Hematopoietic multipotent progenitor cell treated with erythropoietin and hydrocortisone succinate and interleukin-3 and kit ligand, for 6 days (in vitro differentiated cells): ENCODE data around the gene PTRH2.
"Not testable (repeated sequence)": the region's sequence is repeated elsewhere in the genome, so short reads cannot be mapped to it uniquely, and the experiment has no call there.

Source experiments
- DNase-seq: peaks from one replicate; pipeline ENCODE4 v3.0.0-alpha.2; 2015

PTRH2 gene

DNA sequence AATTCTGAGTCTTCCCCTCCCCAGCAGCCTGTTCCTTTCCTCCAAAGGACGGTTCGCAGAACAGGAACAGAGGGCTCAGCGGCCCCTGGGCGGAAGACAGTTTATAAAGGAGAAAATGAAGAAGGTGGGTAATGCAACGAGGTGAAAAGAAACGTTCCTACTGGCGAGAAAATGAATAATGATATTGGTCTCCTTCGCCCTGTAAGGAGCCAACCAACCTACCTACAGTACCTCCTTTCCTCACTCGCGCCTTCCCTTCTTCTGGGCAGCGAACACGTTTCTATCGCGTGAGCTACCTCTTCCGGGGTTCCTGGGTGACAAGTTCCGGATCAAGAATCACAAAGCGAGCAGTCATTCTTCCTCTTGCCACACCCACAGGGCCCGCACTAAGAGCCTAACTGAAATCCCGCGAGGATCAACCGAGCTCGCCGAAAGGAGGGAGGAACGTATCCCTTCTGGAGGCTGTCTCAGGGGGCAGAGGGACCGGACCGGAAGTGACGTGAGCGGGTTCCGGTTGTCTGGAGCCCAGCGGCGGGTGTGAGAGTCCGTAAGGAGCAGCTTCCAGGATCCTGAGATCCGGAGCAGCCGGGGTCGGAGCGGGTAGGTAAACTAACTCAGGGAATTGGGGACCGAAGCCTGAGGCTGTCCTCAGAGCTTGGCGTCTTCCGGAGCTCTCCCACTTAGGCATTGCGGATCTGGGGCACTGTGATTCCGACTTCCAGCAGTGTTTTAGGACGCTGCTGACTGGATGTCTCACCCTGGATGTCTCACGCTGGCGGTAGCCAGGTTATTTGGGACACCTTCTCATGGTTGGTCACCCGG lies at the start of gene PTRH2, which contains the start of gene VMP1:
PTRH2 (minus strand) TSS at position 282 of the 822 bp plus-strand sequence. CDS start 9,452 bp downstream, outside the sequence.
VMP1 (plus strand) TSS at position 506 of the 822 bp plus-strand sequence. CDS start 23,793 bp downstream, outside the sequence.
- DNase-seq: peak; percentile 100

- DNase-seq: no peak
Observed at GRCh38 chr17:59756236-59756818, 49.1 kb upstream of the PTRH2 start.

GRCh38 chr17:59755069-59755468 lies 47.8 kb upstream of the PTRH2 start:
- DNase-seq: not testable (repeated sequence)

GRCh38 chr17:59754552-59754951 lies 47.3 kb upstream of the PTRH2 start:
- DNase-seq: peak; percentile 41

- peak; percentile 95 for DNase-seq
Observed at GRCh38 chr17:59753522-59754467, 46.6 kb upstream of the PTRH2 start.

DNA sequence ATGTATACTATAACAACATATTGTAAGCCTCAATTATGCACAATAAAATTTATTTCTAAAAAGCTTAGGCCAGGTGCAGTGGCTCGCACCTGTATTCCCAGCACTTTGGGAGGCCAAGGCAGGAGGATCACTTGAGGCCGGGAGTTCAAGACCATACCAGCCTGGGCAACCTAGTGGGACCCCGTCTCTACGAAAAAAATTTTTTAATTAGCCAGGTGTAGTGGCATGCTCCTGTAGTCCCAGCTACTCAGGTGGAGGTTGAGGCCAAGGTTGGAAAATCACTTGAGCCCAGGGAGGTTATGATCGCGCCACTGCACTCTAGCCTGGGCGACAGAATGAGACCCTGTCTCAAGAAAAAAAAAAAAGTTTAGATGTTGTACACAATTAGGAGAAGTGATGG lies 45.7 kb upstream of the PTRH2 start:
- DNase-seq: no peak

DNA sequence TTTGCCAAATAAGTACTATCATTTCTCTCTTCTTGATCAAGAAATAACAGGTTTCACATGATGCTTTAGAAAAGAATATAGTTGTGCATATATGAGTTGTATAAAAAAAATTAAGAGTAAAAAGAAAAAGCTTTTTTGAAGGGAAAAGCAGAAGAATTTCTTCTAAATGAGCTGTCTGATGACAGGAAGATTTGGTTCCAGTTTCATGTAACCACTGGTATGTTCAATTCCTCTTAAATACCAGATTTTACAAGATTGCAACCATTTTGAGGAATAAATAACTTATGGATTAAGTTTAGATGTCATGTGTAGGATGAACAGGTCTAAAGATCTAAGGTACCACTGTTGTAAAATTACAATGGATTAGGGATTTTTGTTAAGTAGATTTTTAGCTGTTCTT lies 45.2 kb upstream of the PTRH2 start:
- DNase-seq: no peak

GRCh38 chr17:59751955-59752413 lies 44.8 kb upstream of the PTRH2 start:
- DNase-seq: no peak

- no peak for DNase-seq
Observed at GRCh38 chr17:59748591-59748990, 41.4 kb upstream of the PTRH2 start.

DNA sequence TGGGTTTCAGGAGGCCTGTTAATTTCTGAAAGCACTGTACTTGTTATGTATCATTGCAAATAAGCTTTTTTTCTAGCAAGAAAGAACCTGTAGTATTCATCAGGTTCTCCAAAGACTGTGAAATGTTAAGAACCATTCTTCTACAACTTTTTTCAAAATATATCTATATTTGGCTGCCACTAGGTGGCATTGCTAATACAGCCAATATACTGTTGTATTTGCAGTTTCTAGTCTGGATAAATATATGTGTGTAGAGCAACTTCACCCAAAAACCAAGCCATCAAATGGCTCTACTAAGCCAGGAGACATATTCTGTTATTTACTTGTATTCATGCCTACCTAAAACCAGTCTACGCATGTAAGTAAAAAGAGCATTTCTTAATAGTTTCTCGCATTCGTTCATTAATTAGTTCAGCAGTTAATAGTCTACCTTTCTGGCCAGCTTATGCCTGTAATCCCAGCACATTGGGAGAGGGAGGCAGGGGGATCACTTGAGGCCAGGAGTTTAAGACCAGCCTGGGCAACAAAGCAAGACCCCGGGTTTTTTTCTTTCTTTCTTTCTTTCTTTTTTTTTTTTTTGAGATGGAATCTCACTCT lies 39.7 kb upstream of the PTRH2 start:
- peak; percentile 84 for DNase-seq

- DNase-seq: no peak
Observed at GRCh38 chr17:59745040-59745439, 37.8 kb upstream of the PTRH2 start.

DNA sequence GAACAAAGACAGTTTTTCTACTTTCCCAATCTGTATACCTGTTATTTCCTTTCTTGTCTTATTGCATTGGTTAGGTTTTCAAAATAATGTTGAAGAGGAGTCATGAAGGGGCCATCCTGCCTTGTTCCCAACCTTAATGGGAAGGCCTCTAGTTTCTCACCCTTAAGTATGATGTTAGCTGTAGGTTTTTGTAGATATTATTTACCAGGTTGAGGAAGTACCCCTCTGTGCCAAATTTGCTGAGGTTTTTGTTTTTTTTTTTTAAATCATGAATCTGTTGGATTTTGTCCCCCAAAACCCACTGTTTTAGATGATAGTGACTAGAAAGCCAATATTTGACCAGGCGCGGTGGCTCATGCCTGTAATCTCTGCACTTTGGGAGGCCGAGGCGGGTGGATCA lies 36.6 kb upstream of the PTRH2 start:
- no peak for DNase-seq

- DNase-seq: no peak
Observed at GRCh38 chr17:59737324-59737723, 30.1 kb upstream of the PTRH2 start.

GRCh38 chr17:59734226-59734625 lies 27.0 kb upstream of the PTRH2 start:
- DNase-seq: no peak

DNA sequence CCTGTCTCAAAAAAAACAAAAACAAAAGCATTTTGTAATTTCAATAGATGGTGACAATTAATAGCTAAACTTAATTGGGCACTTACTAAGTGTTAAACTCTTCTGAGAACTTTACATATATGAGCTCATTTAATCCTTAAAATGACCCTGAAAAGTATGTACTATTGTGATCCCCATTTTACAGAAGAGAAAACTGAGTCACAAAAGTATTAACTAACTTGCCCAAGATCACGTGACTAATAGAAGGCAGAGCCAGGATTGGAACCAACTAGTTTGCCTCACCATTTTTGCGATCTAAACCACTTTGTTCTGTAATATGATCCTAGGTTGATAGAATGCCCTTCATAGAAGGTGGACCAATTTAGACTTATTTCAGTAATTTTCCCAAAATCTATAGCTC lies 26.5 kb upstream of the PTRH2 start:
- no peak for DNase-seq

DNA sequence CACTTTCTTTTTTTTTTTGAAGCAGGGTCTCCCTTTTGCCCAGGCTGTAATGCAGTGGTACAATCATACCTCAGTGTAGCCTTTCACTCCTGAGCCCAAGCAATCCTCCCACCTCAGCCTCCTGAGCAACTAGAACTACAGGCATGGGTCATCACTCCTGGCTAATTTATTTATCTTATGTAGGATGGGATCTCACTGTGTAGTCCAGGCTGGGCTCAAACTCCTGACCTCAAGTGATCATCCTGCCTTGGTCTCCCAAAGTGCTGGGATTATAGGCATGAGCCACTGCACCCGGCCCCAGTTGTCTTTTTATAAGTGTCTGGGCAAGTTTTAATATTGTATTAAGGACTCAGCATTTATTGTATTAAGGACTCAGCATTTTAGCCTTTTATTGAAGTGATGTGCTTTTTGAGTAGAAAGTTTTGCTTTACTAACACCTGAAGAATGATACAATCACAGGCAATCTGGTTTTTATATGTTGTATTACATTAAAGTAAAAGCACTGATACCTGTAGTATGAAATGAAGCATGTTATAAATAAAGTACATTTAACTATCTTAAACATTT lies 23.1 kb upstream of the PTRH2 start:
- no peak for DNase-seq

GRCh38 chr17:59727817-59728533 lies 20.7 kb upstream of the PTRH2 start:
- DNase-seq: no peak

- DNase-seq: peak; percentile 62
Observed at GRCh38 chr17:59725691-59726090, 18.5 kb upstream of the PTRH2 start.

DNA sequence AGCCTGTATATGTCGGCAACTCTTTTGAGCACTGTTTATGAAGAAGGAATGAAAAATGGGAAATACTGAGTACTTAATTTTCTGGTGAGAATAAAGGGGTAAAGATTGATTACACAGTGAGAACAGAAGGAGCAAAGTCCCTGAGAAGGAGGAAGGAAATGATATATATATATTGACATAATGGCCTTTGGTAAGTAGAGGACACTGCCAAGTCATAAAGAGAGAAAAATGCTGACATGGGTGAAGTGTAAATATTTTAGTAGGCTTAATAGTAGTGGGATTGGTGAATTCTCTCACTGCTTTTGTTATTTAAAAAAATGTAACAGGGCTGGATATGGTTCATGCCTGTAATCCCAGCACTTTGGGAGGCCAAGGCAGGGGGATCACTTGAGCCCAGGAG lies 16.4 kb upstream of the PTRH2 start:
- DNase-seq: no peak

- no peak for DNase-seq
Observed at GRCh38 chr17:59723041-59723440, 15.8 kb upstream of the PTRH2 start.

DNA sequence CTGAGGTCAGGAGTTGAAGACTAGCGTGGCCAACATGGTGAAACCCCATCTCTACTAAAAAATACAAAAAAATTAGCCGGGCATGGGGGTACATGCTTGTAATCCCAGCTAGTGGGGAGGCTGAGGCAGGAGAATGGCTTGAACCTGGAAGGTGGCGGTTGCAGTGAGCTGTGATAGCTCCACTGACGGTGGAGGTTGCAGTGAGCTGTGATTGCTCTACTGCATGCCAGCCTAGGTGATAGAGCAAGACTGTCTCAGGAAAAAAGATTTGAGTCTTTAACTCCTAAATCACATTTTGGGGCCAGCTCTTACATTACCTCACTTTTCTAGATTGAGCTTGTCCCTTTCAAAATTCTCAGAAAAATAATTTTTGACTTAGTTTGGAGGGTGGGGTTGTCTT lies 15.4 kb upstream of the PTRH2 start:
- DNase-seq: no peak

DNA sequence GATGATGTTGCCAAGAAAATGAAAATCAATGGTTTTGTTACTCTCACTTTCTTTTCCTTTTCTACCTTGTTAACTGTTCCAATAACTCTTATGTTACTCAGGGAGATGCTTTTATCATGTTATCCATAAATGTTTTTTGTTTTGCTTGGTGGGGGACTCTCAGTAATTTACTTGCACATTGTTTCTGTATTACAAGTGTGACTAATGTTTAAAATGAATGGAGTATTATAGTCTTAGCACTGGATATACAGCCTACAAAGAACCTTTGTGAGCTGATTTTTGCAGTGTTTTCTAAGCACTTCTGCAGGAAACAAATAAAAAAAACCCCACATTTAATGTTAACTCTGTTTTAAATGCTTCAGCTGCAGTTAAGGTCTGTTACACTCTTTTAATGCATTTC lies 12.3 kb upstream of the PTRH2 start:
- DNase-seq: no peak
